Esophagus muscularis mucosa (tissue), 4 donors: ENCODE measurements around the gene LHFPL2. TPM values are rescaled to one million over a fixed set of nuclear protein-coding genes. Genes with fewer than 3 reads are reported as not detected.

Experiments
- DNase-seq: peaks from one replicate; pipeline ENCODE4 v3.0.0-alpha.2; 2017; ENCODE audit errors: extremely low spot score
- H3K27ac ChIP-seq, 4 donors: fragments of 200-600 bp; sonication (generic); replicated peaks in 1 of 4; 1 replicate in 3 of 4; 2 replicates in 1 of 4; pipeline ENCODE4 v1.5.1; 2016 to 2019; ENCODE audit warnings: mild to moderate bottlenecking in 1 of 4
- H3K27me3 ChIP-seq, 4 donors: fragments of 200-600 bp; sonication (generic); one replicate each; pipeline versions ENCODE4 v1.5.1 to v1.6.0; 2016 to 2019
- H3K36me3 ChIP-seq, 4 donors: fragments of 200-600 bp; sonication (generic); one replicate each; pipeline ENCODE4 v1.5.1; 2016 to 2019
- H3K4me1 ChIP-seq, 4 donors: fragments of 200-600 bp; sonication (generic); one replicate each; pipeline ENCODE4 v1.5.1; 2016 to 2019
- H3K4me3 ChIP-seq, 4 donors: fragments of 200-600 bp; sonication (generic); 1 replicate in 2 of 4; 2 replicates in 2 of 4; pipeline ENCODE4 v1.5.1; 2016 to 2019; ENCODE audit warnings: mild to moderate bottlenecking in 4 of 4, moderate library complexity in 1 of 4
- H3K9me3 ChIP-seq, 4 donors: fragments of 200-600 bp; sonication (generic); 1 replicate in 3 of 4; 2 replicates in 1 of 4; pipeline ENCODE4 v1.5.1; 2016 to 2019
- CTCF ChIP-seq, 3 experiments: fragments of 200-600 bp in 2 of 3; fragments of 450-650 bp in 1 of 3; sonication (generic) in 2 of 3; IDR thresholded peaks; one replicate each; pipeline ENCODE4 v1.5.1; 2017 to 2019; ENCODE audit warnings: antibody characterized with exemption in 3 of 3, mild to moderate bottlenecking in 2 of 3, moderate library complexity in 1 of 3
- EP300 ChIP-seq: sonication (generic); formaldehyde crosslinking; IDR thresholded peaks from one replicate; pipeline ENCODE4 v1.6.1; 2017; ENCODE audit warnings: antibody characterized with exemption
- POLR2A ChIP-seq: fragments of 450-650 bp; IDR thresholded peaks from one replicate; pipeline ENCODE4 v1.6.1; 2017; ENCODE audit warnings: antibody characterized with exemption, moderate library complexity, mild to moderate bottlenecking, low read depth
- POLR2AphosphoS5 ChIP-seq, 2 donors: sonication (generic); formaldehyde crosslinking; IDR thresholded peaks; one replicate each; pipeline ENCODE4 v1.6.1; 2017; ENCODE audit warnings: antibody characterized with exemption in 2 of 2
- WGBS: methylation state at CpG from one replicate; pipeline ENCODE4 v1.1.5; 2018; 5-methylcytosine and 5-hydroxymethylcytosine counted together
- intact Hi-C: fragments of 100-400 bp; cut with DNase I; formaldehyde crosslinking; loops from one replicate; pipeline ENCODE4 v1.15.1; 2023
- total RNA-seq, 4 donors: library from RNA; depleted of rRNA; stranded (reverse); fragments of >200 nt; gene quantifications; one replicate each; pipeline versions ENCODE4 v1.1.0 to v1.2.1, GENCODE V29; 2016

Gene LHFPL2
- total RNA-seq, 4 donors from 2014 or later, result 24.1 to 40.9 (median 28.1) TPM

- 44% methylated on average over 3 of the region's 3 CpGs for WGBS
- intact Hi-C loops, result no loop called here
- no peaks in the 10 kb centered on the region for H3K9me3 ChIP-seq
- H3K27ac ChIP-seq, result no peak overlapping the region
- no peak overlapping the region for H3K4me3 ChIP-seq
- H3K4me1 ChIP-seq, result peaks cover 0 to 9% (median 7%) of the 10 kb centered on the region in 4 donors
- no peak for DNase-seq
- no peak for TF ChIP-seq POLR2AphosphoS5 (IDR thresholded peaks at IDR 0.05)
- TF ChIP-seq CTCF (IDR thresholded peaks at IDR 0.05), result no peak
- no peak for TF ChIP-seq POLR2A
- no peak for TF ChIP-seq EP300
- no peaks in the 10 kb centered on the region for H3K27me3 ChIP-seq
- H3K36me3 ChIP-seq, result no peaks in the 10 kb centered on the region
Measured at GRCh38 chr5:78659714-78660113, 11.1 kb upstream of the LHFPL2 start.

DNA sequence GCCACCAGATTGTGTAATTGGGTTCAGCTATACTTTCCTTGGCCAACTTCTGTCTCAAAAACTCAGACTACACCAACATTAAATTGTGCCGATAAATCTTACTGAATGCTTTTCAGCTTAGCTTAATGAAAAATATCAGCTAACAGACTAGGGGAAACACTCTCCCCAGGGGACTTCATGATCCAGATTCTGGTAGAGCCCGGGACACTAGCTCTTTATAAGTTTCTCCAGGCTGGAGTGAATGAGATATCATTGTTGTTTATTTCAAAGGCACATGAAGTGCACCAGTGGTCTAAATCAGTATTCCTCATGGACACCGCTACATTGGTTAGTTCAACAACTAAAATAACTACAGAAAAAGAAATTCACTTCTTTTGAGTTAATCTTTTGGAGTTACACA is 10.5 kb upstream of the LHFPL2 start:
- Histone ChIP-seq H3K27me3 (no peaks in the 10 kb centered on the region), H3K27ac (no peak overlapping the region), H3K9me3 (no peaks in the 10 kb centered on the region), H3K4me3 (no peak overlapping the region), H3K36me3 (no peaks in the 10 kb centered on the region), H3K4me1 (peaks cover 0 to 9% (median 7%) of the 10 kb centered on the region in 4 donors)
- intact Hi-C loops, result no loop called here
- WGBS, result 78% methylated on average over 3 of the region's 3 CpGs
- DNase-seq, result no peak
- TF ChIP-seq POLR2AphosphoS5 (IDR thresholded peaks at IDR 0.05) (no peak), CTCF (IDR thresholded peaks at IDR 0.05) (no peak), POLR2A (no peak), EP300 (no peak)

GRCh38 chr5:78657201-78657600 is 8.6 kb upstream of the LHFPL2 start:
- 98% methylated on average over 2 of the region's 2 CpGs for WGBS
- Histone ChIP-seq H3K9me3 (no peaks in the 10 kb centered on the region), H3K27ac (no peak overlapping the region), H3K4me3 (no peak overlapping the region), H3K4me1 (peaks cover 0 to 16% (median 8%) of the 10 kb centered on the region in 4 donors), H3K27me3 (no peaks in the 10 kb centered on the region), H3K36me3 (no peaks in the 10 kb centered on the region)
- intact Hi-C loops, result no loop called here
- DNase-seq, result no peak
- TF ChIP-seq EP300 (no peak), CTCF (IDR thresholded peaks at IDR 0.05) (no peak), POLR2AphosphoS5 (IDR thresholded peaks at IDR 0.05) (no peak), POLR2A (no peak)

DNA sequence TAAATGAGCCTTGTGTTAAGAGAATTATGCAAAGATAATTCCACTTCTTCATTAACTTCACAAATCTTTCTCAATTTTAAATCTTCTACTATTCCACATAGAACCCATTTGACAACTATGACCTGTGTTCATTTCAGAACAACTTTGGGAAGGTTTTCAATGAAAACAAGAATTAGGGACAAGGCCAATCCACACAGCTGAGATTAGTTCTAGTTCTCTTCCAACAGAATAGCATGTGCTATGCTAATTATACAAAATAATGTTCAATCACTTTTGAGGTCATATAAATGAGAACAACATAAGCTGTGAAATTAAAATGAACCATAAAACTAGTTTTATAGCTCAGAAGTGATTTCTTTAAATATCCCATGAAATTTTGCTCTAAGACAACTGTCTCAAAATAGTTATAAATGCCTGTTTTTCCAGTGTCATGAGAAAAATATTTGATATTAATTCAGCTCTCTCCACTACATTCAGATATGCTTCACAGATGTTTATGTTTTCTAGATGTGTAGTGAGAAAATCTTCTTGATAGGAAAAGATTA is 7.2 kb upstream of the LHFPL2 start:
- Histone ChIP-seq H3K36me3 (no peaks in the 10 kb centered on the region), H3K4me1 (peaks cover 0 to 16% (median 8%) of the 10 kb centered on the region in 4 donors), H3K27me3 (no peaks in the 10 kb centered on the region), H3K4me3 (no peak overlapping the region), H3K27ac (no peak overlapping the region), H3K9me3 (no peaks in the 10 kb centered on the region)
- TF ChIP-seq POLR2A (no peak), POLR2AphosphoS5 (IDR thresholded peaks at IDR 0.05) (no peak), EP300 (no peak)
- DNase-seq, result no peak
- intact Hi-C loops, result no loop called here

GRCh38 chr5:78654386-78654785 is 5.8 kb upstream of the LHFPL2 start:
- no peak for DNase-seq
- peaks cover 3 to 20% (median 7%) of the 10 kb centered on the region in 4 donors for H3K4me1 ChIP-seq
- intact Hi-C loops, result no loop called here
- no peaks in the 10 kb centered on the region for H3K27me3 ChIP-seq
- 82% methylated on average over 1 of the region's 1 CpG for WGBS
- H3K9me3 ChIP-seq, result no peaks in the 10 kb centered on the region
- no peak for TF ChIP-seq EP300
- TF ChIP-seq POLR2A, result no peak
- no peak for TF ChIP-seq CTCF (IDR thresholded peaks at IDR 0.05)
- no peak for TF ChIP-seq POLR2AphosphoS5 (IDR thresholded peaks at IDR 0.05)
- H3K4me3 ChIP-seq, result no peak overlapping the region
- H3K36me3 ChIP-seq, result no peaks in the 10 kb centered on the region
- H3K27ac ChIP-seq, result no peak overlapping the region
